NCI-H2196 (cell line): ENCODE data around the gene AKNA.

Source experiments
- DNase-seq: peaks from one replicate; lab custom pipeline; 2025; ENCODE audit not compliant: unreplicated experiment; lab: John Stamatoyannopoulos, UW

AKNA gene

GRCh38 chr9:114416290-114416689, 28.5 kb upstream of the AKNA start:
- DNase-seq = no peak

DNA sequence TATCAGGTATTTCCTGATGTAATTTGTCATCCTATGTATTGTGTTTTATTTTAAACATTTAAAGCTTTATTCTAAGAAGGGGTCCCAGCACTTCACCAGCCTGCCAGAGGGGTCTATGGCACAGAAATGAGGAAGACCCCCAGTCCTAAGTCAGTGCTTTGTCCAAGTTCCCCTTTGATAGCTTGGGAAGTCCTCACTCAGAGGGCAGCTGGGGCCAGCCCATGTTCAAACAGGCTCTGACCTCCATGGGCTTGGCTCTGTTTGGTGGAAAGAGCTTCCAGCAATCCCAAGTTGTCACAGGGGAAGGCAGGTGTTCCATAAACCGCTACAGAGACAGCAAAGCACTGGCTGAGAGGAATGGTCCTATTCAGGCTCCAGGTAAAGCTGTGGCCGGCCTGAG, 26.6 kb upstream of the AKNA start:
- no peak for DNase-seq

GRCh38 chr9:114413861-114414301, 26.1 kb upstream of the AKNA start:
- DNase-seq = no peak

DNA sequence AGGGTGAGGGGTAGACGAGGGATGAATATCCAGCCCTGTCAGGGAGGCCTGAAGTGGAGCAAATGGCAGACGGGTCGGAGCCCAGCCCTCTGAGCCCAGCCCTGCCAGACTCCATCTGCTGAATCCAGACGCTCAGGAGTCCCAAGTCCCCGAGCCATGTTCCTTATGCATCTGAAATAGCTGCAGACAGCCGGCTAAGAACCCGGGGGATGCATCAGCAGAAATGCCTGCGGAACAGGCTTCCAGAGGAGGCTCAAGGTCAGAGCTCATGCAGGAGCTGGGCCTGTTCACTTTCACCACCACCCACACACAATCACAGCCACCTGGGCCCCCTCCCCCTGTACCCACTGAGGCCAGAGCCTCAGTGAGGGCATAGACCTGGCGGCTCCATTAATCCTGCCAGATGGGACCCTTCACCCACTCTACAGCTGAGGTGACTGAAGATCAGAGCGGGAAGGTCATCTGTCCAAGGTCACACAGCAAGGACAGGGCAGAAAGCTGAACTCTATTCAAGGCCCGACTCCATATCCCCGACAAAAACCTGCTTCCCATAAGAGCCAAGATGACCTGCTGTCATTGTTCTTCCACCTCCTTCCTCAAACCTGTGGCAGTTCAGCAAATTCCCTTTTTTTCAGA, 24.4 kb upstream of the AKNA start:
- DNase-seq = no peak

DNA sequence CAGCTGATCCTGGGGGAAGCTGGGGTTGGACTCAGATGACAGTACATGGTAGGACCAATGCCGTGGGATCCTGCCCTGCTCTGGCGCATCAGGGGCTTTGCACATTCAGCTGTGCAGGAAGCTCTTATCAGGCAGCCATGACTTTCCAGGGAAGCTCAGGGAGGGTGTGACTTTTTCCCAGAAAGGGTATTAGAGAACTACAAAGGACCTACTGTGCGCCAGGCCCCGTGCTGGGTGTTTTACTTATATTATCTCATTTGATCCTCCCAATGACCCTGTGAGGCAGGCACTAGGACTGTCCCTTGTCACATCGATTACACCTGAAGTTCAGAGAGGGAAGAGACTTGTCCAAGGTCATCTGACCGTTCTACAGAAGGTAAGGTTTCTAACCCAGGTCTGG, 23.7 kb upstream of the AKNA start:
- DNase-seq = no peak

GRCh38 chr9:114410910-114411309, 23.1 kb upstream of the AKNA start:
- no peak for DNase-seq

- no peak for DNase-seq
Measured at GRCh38 chr9:114409842-114410241, 22.1 kb upstream of the AKNA start.

DNA sequence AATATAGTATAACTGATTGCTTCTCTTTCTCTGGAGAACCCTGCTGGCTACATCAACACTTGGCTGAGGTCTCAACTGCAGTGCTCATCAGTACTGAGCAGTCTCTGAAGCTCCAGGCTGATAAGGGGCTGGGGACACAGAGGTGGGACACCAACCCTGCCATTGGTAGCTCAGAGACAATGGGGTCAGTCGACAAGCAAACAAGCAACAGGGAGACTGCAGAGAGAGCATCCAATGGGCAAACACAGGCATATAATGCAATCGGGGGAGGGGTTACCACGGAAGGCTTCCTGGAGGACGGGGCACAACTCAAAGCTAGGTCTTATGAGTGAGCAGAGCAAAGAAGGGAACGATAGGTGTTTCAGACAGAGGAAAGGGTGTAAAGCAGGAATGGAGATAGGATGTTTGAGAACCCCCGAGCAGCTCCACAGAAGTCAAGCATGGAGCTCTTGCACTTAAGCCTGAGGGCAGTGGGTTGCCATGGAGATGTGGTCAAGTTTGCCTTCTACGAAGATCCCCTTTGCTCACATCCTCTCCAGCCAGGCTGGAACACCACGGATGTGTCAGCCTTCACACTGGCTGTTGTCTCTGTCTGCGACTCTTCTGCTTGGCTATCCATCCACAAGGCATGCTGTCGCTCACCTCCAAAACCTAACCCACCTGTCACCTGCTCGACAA, 21.5 kb upstream of the AKNA start:
- peak; percentile 6 for DNase-seq

- no peak for DNase-seq
Measured at GRCh38 chr9:114408645-114409044, 20.9 kb upstream of the AKNA start.

DNA sequence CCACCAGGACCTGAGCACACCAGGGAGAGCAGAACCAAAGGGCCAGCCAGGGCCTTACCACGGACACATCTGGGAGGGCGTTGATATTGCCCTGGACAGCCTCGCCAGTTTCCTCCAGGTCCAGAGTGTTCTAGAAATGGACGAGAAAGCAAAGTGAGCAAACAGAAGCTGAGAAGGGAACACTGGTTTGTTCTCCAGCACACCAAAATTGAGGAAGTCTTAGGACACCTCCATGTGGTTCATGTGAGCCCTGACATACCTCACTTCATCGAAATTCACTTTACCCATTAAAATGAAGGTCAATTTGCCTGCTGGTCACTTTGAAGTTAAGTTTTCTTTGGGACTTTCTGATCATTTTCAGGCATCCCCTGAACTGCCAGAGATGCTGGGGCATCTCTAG, 20.1 kb upstream of the AKNA start:
- DNase-seq = no peak

DNA sequence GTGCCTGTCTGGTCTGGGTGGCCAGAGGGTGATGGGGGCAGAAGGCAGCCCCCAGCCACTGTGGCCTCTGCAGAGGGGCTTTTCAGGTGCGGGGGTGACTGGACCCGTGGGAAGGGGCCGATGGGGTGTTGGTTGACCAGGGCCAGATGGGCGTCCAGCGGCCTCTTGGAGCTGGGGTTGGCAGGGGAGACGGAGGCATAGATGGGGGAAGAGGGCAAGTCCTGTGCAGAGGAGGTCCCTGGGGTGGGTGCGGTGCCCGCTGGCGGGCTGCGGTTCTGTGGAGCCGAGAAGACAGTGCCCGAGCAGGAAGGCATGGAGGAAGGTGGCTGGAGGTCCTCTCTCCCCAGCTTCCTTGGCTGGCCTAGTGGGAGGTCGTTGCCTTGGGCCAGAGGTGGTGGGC, 18.7 kb upstream of the AKNA start:
- no peak for DNase-seq

DNA sequence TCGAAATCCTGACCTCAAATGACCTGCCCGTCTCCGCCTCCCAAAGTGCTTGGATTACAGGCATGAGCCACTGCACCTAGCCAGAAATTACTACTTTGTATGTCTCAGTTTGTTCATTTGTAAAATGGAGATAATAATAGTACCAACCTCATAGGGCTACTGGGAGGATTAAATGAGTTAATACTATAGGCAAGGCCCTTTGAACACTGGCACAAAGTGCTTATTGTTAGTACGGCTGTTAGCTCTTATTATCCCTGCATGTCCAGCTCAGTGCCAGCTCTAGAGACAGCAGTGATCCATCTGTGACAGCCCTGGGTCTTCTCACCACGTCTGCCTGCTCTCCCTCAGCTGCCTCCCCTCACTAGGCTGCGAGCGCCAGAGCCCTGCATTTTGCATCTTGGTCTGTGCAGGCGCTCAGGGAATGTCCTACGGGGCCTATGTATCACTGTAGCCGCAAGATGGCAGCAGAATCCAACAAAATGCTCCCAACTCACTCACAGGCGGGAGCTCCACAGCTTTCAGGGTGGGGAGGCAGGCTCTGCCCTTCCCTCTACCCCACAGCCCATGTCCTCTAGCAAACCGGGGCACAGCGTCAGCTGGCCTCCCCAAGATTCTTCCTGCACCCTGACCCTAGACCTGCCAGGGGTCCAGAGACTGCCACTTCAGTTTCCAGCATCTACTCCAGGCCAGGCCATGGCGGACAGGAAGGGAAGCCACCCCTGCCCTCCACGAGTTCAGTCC, 17.7 kb upstream of the AKNA start:
- DNase-seq = peak; percentile 78

DNA sequence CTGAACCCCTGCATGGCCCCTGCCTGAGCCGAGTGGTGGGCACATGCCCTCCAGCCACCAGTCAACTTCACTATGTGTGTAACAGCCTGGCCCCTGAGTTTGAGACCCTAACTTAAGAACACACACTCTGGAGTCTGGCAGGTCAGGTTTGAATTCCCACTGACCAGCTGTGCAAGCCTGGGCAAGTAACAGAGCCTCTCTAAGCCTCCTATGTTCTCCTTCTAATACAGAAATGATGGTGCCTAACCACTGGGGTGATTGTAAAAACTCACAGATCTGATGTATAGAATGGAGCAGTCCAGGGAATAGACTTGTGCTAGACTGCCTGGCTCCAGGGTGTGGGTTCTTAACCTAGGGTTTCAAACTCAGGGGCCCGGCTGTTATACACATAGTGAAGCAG, 16.7 kb upstream of the AKNA start:
- no peak for DNase-seq

DNA sequence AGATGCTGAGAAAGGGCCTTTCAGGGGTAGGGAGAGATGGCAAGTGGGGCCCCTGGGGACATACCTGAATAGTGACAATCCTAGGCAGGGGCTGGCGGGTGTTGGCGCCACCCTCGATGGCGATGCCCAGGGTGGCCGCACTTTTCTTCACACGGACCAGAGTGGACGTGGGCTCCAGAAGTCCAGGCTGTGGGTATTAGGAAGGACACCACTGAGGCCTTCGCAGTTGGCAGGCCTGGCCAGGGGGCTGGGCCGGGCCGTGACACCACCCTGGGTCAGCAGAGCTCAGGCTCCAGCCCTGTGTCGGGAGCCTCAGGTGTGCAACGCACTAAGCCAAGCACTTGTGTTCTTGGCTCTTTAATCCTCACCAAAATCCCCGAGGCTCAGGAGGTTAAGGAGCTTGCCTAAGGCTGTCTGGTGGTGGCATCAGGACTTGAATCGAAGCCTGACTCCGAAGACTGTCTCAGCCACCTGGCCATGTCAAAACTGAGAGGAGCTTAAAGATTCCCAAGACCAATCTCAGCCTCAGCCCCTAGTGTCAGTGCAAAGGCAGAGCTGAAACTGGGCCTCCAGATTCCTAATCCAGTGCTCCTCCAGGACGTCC, 15.5 kb upstream of the AKNA start:
- no peak for DNase-seq

GRCh38 chr9:114401344-114401743, 13.6 kb upstream of the AKNA start:
- DNase-seq = no peak

DNA sequence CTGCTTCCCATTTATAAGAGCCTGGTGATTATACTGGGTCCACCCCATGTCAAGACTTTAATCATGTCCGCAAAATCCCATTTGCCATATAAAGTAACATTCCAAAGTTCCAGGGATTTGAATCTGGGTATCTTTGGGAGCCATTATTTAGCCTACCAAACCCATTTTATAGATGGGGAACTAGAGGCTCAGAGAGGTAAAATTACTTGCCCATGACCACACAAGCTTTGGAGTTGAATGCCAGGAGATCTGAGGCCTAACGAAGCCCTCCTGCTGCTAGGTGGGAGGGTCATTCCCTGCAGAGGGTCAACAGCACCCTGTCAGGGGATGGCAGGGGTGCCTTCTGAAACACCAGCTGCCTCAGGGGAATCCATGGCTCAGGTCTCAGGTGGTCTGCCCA, 13.0 kb upstream of the AKNA start:
- DNase-seq = no peak

DNA sequence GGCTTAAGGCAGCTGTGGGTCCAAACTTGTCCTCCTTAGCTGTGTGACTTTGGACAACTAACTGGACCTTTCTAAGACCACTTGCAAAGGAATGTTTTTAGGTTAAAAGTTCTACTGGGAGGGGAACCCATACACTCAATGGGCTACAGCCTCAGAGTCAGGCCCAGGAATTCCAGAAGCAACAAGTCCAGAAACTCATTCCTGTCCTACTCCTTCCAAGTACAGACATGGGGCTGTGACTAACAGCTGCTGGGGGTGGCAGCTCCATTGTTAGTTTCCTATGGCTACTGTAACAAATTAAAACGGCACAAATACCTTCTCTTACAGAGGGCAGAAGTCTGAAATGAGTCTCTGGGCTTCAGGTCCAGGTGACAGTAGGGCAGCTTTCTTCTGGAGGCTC, 12.4 kb upstream of the AKNA start:
- DNase-seq = no peak

DNA sequence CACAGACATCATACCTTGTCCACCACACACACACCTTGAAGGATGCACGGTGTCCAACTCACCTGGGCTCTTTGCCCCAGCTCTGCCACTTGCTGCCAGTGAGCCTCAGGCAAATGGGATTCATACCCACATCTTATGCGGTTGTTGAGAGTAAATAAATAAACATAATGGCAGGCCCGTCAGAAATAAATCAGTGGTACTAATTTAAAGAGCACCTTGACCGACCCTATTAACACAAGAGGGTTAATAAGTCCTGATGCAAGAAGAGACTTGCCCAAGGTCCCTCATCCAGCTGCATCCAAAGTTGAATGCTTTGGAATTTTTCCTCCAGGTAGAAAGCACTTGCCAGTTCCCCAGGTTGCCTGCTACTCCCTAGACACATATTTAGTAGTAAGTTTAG, 11.6 kb upstream of the AKNA start:
- no peak for DNase-seq

DNA sequence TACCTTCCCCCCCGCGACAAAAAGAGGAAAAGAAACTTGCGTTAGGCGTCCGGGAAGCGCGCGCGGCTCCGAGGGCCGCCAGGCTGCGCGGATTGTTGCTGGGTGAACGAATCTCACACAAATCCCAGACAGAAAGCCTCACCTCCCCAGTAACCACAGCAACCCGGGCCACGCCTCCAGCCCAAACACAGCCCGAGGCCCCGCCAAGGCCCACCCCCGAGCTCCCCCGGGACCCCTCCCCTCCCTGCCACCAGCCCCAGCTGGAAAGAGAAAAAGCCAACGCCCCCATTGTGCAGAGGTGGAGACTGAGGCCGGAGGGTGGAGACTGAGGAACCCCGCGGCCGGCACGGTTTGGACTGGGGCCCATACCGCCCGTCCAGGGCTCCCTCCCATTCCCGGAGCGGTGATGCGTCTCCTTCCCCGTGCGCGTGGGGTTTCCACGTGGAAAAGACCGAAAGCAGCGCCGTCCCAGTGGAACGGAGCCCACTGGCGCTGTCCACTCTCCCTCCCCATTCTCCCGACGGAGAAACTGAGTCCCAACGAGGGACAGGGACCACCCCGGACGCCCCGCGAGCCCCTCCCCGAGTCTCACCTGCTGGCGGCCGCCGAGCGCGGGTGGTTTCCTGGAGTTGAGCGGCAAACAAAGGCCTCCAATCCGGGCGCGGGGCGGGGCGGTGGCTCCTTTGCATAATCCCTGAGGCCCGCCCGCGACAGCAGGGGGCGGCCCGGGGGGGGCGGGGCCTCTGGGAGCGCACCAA, 10.2 kb upstream of the AKNA start:
- DNase-seq = peak; percentile 94

DNA sequence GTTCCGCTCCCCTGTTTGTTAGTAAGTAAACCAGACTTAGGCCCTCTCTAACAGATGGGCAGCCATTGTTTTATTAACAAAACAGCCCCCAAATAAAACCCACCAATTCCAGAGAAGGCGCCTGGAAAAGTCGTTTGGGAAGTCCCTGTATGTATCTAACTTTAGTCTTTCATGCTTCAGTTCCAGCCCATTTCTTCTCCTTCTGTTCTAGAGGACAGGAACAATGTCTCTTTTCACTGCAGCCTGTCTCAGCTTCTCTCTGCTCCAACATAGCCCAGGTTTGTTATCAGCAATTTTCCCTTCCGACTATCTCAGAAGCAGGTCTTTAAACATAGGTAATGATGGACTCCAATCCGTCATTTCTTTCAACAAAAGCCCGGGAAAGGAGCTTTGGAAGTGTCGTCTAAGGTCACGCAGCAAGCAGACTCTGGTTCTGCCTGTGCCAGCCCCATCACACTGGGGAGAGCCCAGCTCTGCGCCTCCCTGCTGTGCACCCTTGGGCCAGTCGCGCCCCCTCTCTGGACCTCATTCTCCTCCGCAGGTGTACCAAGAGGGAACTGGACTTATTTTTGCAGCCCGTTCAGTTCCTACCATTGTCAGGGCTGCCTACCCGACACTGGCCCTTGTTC, 9.6 kb upstream of the AKNA start:
- DNase-seq = no peak
